HuH-7.5 (cell line): ENCODE results near the gene NUP93.
"Not testable (repeated sequence)": the region's sequence is repeated elsewhere in the genome, so short reads cannot be mapped to it uniquely, and the experiment has no call there.

Source experiments
- DNase-seq: peaks from one replicate; pipeline ENCODE4 v3.0.0; 2011; ENCODE audit warnings: low spot score

Gene NUP93

GRCh38 chr16:56709443-56710040, 20.4 kb upstream of the NUP93 start:
- no peak for DNase-seq

GRCh38 chr16:56710181-56710737, 19.7 kb upstream of the NUP93 start:
- no peak for DNase-seq

DNA sequence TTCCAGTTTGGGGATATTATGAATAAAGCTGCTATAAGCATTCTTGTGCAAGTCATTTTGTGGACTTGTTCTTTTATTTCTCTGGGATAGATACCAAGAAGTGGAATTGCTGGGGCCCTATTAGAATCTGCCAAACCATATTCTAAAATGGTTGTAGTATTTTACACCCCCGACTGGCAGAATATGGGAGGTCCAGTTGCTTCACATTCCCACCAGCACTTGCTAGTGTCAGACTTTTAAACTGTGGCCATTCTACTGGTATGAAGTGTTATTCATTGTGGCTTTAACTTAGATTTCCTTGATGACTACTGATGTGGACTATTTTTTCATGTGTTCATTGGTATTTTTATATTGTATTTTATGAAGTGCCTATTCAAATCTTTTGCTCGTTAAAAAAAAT, 18.1 kb upstream of the NUP93 start:
- no peak for DNase-seq

- DNase-seq: no peak
These were observed 16.1 kb upstream of the NUP93 start for GRCh38 chr16:56713794-56714193.

GRCh38 chr16:56715126-56715525, 14.8 kb upstream of the NUP93 start:
- no peak for DNase-seq

- no peak for DNase-seq
These were observed 13.2 kb upstream of the NUP93 start for GRCh38 chr16:56716761-56717160.

DNA sequence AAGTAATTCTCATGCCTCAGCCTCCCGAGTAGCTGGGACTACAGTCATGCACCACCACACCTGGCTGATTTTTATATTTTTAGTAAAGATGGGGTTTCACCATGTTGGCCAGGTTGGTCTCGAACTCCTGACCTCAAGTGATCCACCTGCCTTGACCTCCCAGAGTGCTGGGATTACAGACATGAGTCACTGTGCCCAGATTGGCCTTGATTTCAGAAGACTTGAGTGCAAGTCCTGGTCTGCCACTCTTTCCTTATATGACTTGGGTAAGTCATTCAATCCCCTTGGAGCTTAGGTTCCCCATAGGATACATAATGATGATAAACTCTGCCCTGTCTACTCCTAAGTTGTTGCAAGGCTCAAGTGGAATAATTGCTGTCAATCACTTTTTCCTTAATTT, 12.4 kb upstream of the NUP93 start:
- not testable (repeated sequence) for DNase-seq

DNA sequence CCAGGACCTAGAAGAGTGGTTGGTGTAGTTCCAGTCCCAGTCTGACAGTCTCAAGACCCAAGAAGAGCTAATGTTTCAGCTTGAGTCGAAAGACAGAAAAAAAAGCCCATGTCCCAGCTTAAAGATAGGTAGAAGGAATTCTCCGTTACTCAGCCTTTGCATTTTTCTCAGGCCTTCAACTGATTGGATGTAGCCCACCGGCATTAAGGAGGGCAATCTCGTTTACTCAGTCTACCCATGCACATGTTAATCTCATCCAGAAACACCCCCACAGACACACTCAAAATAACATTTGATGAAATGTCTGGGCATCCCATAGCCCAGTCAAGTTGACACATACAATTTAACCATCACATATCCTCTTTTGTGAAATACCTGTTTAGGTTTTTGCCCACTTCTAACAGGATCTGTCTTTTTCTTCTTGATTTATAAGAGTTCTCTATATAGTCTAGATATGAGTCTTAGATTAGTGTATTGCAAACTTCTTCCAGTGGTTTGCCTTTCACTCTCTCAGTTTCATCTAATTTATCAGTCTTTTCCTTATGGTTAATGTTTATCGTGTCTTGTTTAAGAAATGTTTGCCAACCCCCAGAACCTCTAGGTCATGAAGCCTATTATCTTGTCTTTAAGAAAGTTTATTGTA, 7.6 kb upstream of the NUP93 start:
- DNase-seq: no peak

GRCh38 chr16:56724191-56724590, 5.7 kb upstream of the NUP93 start:
- no peak for DNase-seq

- DNase-seq: no peak
These were observed 3.6 kb upstream of the NUP93 start for GRCh38 chr16:56726283-56726682.

DNA sequence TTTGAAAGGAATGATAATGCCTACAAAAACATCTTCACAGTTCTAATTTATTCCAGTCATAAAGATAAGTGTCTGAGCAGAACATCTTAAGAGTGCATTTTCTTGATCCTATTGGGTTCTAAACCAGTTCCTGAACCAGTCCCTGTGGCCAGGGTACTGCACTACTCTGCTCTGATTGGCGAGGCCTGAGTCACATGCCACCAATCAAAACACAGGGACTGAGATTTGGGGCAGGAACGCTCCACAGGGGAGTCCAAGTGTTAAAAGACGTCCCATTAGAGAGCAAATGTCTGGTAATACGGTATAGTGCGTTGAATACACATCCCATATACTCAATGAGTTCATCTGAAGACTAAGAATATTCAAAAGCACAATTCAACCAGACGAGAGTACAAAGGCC, 3.0 kb upstream of the NUP93 start:
- DNase-seq: no peak

- no peak for DNase-seq
These were observed 1.9 kb upstream of the NUP93 start for GRCh38 chr16:56728027-56728426.

- DNase-seq: no peak
These were observed 772 bp upstream of the NUP93 start for GRCh38 chr16:56728980-56729734.

GRCh38 chr16:56732366-56732765, 2.4 kb downstream of the NUP93 start:
- no peak for DNase-seq

GRCh38 chr16:56732832-56733231, 2.9 kb downstream of the NUP93 start:
- DNase-seq: no peak

- DNase-seq: no peak
These were observed 4.5 kb downstream of the NUP93 start for GRCh38 chr16:56734429-56734828.

DNA sequence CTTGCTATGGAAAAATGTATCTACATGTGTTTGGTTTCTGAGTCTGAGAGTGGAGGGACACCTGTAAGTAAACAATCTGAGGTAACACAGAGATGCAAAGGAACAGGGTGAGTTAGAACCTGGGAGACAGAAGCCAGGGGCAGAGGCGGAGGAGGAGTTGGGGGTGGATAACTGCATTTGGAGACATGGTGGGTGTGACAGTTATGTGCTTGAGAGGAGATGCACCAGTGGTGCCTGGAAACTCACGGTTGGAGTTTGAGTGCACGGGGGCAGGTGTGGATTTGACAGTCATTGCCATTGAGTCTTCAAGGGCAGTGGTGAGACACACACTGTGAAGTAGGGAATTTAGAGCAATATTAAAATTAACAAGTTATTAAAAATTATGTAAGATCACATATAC, 6.5 kb downstream of the NUP93 start:
- DNase-seq: no peak

GRCh38 chr16:56737539-56737938, 7.6 kb downstream of the NUP93 start:
- no peak for DNase-seq

DNA sequence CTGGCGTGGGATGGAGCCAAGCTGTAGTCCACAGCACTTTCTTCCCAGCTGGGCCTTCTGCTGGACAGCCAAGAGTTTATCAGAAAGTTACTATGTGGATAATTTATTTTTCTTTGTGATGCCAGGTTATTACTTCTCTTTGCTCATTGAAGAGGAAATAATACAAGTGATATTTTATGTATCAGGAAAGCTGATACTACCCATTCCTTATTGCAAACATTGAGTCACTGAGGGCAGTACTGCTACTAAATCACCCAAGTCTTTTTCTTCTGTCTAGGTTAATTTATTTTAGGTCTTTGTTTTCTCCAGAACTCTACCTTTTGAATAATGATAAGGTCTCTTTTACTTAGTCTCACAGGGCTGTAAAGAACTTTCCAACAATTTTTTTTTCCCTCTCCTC, 8.3 kb downstream of the NUP93 start:
- no peak for DNase-seq

DNA sequence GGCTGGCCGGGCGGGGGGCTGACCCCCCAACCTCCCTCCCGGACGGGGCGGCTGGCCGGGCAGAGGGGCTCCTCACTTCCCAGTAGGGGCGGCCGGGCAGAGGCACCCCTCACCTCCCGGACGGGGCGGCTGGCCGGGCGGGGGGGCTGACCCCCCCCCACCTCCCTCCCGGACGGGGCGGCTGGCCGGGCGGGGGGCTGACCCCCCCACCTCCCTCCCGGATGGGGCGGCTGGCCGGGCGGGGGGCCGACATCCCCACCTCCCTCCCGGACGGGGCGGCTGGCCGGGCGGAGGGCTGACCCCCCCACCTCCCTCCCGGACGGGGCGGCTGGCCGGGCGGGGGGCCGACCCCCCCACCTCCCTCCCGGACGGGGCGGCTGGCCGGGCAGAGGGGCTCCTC, 9.4 kb downstream of the NUP93 start:
- DNase-seq: not testable (repeated sequence)

- no peak for DNase-seq
These were observed 11.5 kb downstream of the NUP93 start for GRCh38 chr16:56741399-56741798.

DNA sequence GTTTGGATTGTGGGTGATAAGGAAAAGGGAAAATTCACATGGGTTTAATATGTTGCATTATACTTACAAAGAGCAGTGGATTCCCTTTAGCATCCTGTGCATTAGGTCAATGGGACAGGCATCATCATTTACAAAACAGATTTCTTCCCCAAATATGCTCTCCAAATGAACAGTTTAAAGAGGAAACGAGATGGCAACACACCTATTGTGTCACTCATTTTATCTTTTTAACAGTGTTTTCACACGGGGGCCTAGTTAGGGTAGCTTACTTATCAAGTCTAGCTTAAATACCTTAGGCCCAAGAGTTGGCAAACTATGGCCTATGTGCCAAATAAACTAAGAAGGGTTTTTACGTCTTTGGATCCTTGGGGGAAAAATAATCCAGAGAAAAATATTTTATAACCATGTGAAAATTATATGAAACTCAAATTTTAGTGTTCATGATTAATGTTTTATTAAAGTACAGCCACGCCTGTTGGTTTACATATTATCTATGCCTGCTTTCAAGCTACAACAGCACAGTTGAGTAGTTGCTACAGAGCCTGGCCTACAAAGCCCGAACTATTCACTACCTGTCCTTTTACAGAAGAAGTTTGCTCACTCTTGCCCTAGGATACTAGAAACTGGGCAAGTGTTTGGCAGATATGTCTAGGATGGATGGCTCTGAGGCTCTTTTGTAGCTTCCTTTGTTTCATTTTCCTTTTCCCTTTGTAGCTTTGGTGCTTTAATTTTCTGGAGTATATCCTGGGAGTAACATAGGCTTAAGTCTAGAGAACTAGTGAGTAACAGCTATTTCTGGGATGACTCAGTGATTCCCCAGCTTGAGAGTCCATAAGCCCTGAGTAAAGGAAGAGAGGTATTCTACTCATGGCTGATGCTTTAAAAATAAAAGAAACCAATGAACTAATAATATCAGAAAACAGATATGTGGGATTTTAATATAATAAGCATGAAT, 12.4 kb downstream of the NUP93 start:
- DNase-seq: no peak
